RWPE2 (cell line): ENCODE results near the gene CENPX.
A peak's percentile ranks its signal among the peaks of the same experiment; 100 is the strongest.

Experiments
- ATAC-seq: fragments of 200-7000 bp; cut with Tn5 transposase; 3 replicates; pipeline ENCODE4 v1.9.1; 2021; ENCODE audit warnings: low read depth
- DNase-seq: peaks from one replicate; pipeline ENCODE4 v3.0.0-alpha.2; 2020; ENCODE audit warnings: low spot score
- H3K27ac ChIP-seq: fragments of 450-650 bp; 2 replicates; pipeline ENCODE4 v1.5.1; 2017; ENCODE audit warnings: mild to moderate bottlenecking; ENCODE audit not compliant: poor library complexity, severe bottlenecking
- H3K27me3 ChIP-seq: fragments of 250-450 bp; sonication (Bioruptor Pico); 2 replicates; pipeline ENCODE4 v1.5.1; 2021; ENCODE audit warnings: mild to moderate bottlenecking, moderate library complexity; ENCODE audit not compliant: insufficient read depth, poor library complexity, severe bottlenecking
- H3K36me3 ChIP-seq: fragments of 250-450 bp; sonication (Bioruptor Pico); 2 replicates; pipeline ENCODE4 v1.5.1; 2020; ENCODE audit warnings: low read depth, mild to moderate bottlenecking, moderate library complexity
- H3K4me1 ChIP-seq: fragments of 250-450 bp; sonication (Bioruptor Pico); 2 replicates; pipeline ENCODE4 v1.5.1; 2021; ENCODE audit warnings: mild to moderate bottlenecking, moderate library complexity; ENCODE audit not compliant: insufficient read depth, poor library complexity, severe bottlenecking
- H3K4me3 ChIP-seq: fragments of 250-450 bp; sonication (Bioruptor Pico); 2 replicates; pipeline ENCODE4 v1.5.1; 2021; ENCODE audit warnings: mild to moderate bottlenecking, moderate library complexity; ENCODE audit not compliant: severe bottlenecking
- H3K9me3 ChIP-seq: fragments of 250-450 bp; sonication (Bioruptor Pico); 2 replicates; pipeline ENCODE4 v1.5.1; 2021; ENCODE audit warnings: mild to moderate bottlenecking, moderate library complexity; ENCODE audit not compliant: severe bottlenecking
- TF ChIP-seq, protein P1 (sequence below): fragments of 450-650 bp; IDR thresholded peaks from one replicate; pipeline ENCODE4 v1.5.1; 2017; ENCODE audit warnings: mild to moderate bottlenecking, moderate library complexity; ENCODE audit not compliant: poor library complexity, severe bottlenecking

CENPX gene

DNA sequence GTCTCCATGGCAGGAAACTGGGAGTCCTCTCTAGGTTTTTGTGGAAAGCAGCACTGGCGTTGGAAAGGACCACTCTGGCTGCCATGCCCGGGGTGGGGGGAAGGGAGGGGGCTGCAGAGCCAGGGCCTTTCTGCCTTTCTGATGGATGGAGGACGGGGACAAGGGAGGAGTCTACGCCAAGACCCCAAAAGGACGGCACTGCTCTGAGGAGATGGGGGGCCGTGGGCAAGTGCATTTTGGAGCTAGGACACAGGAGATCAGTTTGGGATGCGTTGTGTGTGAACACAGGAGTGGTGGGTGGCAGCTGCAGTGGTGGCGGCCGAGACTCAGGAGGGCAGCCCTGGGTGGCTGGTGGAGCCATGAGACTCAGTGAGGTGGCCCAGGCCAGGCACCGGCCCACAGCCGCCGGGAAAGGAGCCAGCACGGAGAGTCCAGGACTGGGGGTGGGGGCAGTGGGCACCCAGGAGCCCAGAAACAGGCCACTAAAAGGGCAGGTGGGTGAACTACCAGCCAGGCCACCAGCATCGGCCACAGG lies 2.0 kb downstream of the CENPX start:
- ATAC-seq (no peak), DNase-seq (no peak)
- H3K4me3 ChIP-seq, result no peak overlapping the region
- no peak overlapping the region for H3K27ac ChIP-seq
- no peaks in the 10 kb centered on the region for H3K4me1 ChIP-seq
- H3K9me3 ChIP-seq, result no peaks in the 10 kb centered on the region
- H3K36me3 ChIP-seq, result 0 out of 2 replicates have a peak, but pooled peaks cover 9% of the 10 kb centered on the region
- H3K27me3 ChIP-seq, result no peaks in the 10 kb centered on the region
- TF ChIP-seq, protein P1, sequence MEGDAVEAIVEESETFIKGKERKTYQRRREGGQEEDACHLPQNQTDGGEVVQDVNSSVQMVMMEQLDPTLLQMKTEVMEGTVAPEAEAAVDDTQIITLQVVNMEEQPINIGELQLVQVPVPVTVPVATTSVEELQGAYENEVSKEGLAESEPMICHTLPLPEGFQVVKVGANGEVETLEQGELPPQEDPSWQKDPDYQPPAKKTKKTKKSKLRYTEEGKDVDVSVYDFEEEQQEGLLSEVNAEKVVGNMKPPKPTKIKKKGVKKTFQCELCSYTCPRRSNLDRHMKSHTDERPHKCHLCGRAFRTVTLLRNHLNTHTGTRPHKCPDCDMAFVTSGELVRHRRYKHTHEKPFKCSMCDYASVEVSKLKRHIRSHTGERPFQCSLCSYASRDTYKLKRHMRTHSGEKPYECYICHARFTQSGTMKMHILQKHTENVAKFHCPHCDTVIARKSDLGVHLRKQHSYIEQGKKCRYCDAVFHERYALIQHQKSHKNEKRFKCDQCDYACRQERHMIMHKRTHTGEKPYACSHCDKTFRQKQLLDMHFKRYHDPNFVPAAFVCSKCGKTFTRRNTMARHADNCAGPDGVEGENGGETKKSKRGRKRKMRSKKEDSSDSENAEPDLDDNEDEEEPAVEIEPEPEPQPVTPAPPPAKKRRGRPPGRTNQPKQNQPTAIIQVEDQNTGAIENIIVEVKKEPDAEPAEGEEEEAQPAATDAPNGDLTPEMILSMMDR, result no peak

DNA sequence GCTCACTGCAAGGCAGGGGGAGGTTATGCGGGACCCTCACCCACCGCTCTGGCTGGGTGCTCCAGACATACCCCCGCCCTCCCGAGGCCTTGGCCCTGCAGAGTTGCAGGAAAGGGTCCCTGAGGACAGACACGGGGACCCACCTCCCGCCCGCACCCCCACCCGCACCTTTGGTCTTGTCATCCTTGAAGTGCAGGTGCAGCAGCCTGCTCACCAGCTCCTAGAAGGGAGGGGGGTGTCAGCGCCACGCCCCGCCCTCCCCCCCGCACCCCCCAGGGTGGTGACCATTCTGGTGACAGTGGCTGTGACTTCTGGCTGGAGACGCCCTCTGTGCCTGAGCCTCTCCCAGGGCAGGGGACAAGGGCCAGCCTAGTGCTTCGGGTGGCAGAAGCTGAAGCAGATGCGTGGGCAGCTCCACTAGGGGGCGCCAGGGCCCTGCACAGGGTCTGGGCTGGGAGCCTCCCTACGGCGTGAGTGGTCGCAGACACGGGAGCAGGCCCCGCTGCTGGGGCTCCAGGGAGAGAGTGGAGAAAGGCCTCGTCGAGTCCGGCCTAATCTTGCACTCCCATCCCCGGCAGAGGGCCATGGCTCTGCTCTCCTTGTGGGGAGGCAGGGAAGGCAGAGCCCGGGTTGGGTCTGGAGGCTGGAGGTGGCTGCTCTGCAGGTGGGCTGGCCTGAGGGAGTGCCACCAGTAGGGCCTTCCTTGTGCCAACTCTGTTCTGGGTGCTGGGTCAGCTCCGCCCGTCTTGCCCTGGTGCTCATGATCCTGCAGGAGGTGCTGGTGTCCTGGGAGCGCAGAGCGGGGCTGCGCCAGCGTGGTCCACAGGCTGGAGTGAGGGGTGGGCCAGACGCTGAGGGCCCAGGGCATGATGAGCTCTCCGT lies 2.7 kb downstream of the CENPX start:
- Histone ChIP-seq H3K4me3 (no peak overlapping the region), H3K4me1 (no peaks in the 10 kb centered on the region), H3K9me3 (no peaks in the 10 kb centered on the region), H3K27me3 (no peaks in the 10 kb centered on the region), H3K27ac (no peak overlapping the region), H3K36me3 (0 out of 2 replicates have a peak, but pooled peaks cover 9% of the 10 kb centered on the region)
- TF ChIP-seq, protein P1, result peak; percentile 69
- no peak for DNase-seq
- no peak for ATAC-seq

DNA sequence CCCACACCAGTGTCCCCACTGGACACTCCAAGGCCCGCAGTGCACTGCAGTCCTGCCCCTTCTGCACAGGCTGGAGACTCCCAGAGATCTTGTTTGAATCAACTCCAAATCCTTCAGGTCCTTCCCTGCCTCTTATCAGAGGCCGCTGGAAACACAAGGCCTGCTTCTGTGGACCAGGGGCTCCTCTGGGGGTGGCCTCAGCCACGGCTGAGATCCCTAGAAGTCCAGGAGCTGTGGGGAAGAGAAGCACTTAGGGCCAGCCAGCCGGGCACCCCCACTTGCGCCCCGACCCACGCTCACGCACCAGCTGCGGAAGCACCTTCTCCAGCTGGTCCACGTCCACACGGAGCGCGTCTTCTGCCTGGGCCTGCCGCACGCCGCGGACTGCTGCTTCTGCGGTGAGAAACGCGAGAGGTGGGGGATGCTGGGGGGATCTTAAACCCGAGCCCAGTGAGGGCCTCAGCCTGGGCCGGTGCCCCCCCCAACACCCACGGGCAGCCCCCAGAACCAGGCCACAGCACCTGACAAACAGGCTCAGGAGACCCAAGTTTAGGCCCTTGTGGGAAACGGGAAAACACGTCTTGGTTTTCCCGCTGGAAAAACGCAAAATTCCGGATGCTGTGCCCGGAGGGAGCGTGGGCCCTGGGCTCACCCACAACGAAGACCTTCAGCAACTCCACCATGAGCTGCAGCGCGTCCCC lies 3.5 kb downstream of the CENPX start:
- H3K27me3 ChIP-seq, result no peaks in the 10 kb centered on the region
- H3K27ac ChIP-seq, result no peak overlapping the region
- TF ChIP-seq, protein P1, result no peak
- H3K9me3 ChIP-seq, result no peaks in the 10 kb centered on the region
- H3K36me3 ChIP-seq, result 0 out of 2 replicates have a peak, but pooled peaks cover 9% of the 10 kb centered on the region
- DNase-seq, result no peak
- no peak for ATAC-seq
- no peaks in the 10 kb centered on the region for H3K4me1 ChIP-seq
- H3K4me3 ChIP-seq, result no peak overlapping the region

DNA sequence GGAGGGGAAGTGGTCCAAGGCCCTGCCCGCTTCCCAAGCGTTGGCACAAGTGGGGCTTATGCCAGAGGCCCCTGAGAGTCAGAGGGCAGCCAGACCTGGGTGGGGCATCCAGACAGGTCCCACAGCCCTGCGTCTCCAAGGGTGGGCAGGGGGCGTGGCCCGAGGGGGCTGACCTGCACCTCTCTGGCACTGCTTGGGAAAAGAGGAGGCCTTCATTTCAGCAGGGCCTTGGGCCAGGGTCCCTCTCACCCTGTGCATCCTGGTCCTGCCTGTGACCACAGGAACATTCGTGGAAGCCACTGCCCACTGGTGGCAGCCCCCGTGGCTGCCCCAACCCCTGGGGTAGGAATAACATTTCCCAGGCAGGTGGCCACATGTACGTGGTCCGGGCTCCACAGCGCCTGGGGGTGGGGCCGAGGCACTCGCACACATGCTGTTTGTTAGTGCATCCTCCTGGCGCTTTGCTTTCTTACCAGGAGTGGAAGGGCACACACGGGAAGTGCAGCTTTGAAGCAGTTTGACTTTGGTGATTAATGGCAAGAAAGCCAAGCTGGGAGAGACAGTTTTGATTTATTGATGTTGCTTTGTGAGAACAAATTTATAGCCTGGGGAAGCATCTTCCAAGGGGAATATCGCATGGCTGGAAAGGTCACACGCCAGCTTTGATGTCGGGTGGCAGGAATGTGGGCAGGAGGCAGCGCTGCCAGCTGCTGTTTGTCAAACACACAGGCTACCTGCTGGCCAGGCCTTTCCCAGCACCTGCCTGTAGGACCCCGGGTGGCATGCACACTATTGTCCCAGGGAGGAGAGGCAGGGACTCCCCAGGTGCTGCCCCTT lies 4.3 kb downstream of the CENPX start:
- DNase-seq, result no peak
- H3K4me3 ChIP-seq, result no peak overlapping the region
- no peak overlapping the region for H3K27ac ChIP-seq
- H3K4me1 ChIP-seq, result no peaks in the 10 kb centered on the region
- TF ChIP-seq, protein P1, result no peak
- no peaks in the 10 kb centered on the region for H3K27me3 ChIP-seq
- H3K36me3 ChIP-seq, result 0 out of 2 replicates have a peak, but pooled peaks cover 9% of the 10 kb centered on the region
- H3K9me3 ChIP-seq, result no peaks in the 10 kb centered on the region
- ATAC-seq, result no peak
